IPS-11a (cell line): Measurements from ENCODE around the gene TMEM247.
"Not testable (repeated sequence)": the region's sequence is repeated elsewhere in the genome, so short reads cannot be mapped to it uniquely, and the experiment has no call there.

Experiments used
- H3K4me3 ChIP-seq: one replicate; pipeline ENCODE4 v1.5.1; 2013; ENCODE audit warnings: low read depth, low read length, control low read depth

TMEM247 gene

DNA sequence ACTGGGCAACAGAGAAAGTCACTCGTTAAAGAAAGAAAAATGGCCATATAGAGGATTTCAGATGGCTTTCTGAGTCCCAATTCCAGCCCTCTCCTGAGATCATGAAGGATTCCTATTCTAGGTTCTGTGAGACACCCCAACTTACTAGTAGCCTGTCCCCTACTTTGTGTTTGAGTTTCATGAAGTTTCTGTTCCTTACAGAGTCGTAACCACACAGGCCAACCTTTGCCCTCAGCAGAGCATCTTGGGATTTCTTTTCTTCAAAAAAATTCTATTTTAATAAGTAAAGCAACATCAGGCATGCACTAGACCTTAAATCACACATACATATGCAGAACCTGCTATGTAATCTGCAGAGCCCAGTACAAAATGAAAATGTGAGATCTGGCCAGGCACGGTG, 30.4 kb downstream of the TMEM247 start:
- no peak overlapping the region for H3K4me3 ChIP-seq

DNA sequence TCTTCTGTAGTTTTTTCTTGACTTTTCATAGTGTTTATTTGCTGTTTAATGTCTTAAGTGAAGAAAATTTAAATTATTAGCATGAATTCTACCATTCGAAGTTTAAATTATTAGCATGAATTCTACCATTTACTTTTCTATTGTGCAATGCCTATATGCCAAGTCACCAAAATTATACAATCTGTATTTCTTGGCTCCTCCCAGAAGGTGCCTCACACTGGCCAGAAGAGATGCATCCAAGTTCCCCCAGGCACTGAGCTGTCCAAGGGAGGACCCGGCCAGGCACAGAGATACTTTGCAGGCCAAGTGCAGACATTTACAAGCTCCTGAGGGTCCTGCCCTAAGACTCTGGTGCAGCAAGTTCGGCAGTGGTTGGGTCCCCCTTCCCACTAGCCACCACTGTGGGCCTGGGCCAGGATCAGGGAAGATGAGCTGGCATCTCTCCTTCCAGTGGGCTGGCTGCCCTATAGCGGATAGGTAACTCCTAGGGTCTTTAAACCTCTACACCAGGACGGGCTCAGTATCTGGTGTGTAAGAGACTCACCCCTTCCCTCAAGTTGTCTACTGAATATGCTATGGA, 31.3 kb downstream of the TMEM247 start:
- H3K4me3 ChIP-seq = no peak overlapping the region

DNA sequence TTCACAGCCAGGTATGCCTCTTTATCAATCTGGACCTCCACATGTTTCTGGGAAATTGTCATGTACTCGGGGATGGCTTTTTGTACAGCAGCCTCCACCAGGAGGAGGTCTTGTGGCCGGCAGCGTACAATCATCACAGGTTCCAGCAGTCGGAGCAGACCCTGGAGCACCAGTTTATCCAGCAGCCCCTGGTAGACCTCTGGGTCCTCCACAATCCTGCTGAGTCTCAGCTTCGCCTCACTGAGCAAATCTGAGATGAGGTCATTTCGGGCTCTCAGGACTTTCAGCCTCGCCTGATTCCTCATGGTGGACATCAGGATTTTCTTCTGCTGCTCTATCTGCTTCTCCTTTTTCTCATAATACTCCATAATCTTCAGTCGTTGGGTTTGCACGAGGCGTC, 32.8 kb downstream of the TMEM247 start:
- no peak overlapping the region for H3K4me3 ChIP-seq

DNA sequence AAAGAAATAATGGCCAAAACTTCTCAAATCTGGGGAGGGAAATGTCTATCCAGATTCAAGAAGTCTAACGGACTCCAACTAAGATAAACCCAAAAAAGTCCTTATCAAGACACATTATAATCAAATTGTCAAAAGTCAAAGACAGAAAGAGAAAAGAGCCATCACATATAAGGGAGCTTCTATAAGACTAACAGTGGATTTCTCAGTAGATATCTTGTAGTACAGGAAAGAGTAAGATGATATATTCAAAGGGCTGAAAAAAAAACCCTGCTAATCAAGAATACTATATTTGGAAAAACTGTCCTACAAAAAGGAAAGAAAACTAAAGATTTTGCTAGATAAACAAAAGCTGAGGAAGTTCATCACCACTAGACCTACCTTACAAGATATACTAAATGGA, 35.4 kb downstream of the TMEM247 start:
- no peak overlapping the region for H3K4me3 ChIP-seq

DNA sequence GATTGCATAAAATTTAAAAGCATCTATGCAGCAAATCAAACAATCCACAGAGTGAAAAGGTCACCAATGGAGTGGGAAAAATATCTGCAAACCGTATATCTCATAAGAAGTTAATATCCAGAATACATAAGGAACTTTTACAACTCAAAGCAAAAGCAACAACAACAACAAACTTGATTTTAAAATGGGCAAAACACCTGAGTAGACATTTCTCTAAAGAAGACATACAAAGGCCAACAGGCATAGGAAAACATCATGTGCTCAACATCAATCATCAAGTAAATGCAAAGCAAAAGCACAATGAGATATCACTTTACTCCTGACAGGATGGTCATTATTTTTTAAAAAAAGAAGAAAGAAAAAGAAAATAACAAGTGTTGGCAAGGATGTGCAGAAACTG, 38.1 kb downstream of the TMEM247 start:
- H3K4me3 ChIP-seq = no peak overlapping the region

DNA sequence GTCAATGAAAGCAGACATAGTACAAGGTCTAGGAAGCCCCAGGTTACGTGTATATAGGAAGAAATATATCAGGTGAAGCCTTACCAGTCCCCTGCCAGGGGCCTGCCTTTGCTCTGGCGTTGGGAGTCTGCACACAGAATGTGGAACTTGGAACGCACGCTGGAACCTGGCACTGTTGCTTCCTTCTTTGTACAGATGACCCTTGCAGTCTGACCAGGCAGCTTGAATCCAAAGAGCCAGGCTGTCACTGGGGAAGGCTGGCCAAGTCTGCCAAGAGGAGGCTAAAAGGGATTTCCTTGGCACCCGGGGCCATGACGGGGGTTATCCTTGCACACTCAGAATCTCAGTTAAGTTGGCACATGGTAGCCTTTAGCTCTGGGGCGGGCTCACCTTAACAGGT, 39.5 kb downstream of the TMEM247 start:
- no peak overlapping the region for H3K4me3 ChIP-seq

DNA sequence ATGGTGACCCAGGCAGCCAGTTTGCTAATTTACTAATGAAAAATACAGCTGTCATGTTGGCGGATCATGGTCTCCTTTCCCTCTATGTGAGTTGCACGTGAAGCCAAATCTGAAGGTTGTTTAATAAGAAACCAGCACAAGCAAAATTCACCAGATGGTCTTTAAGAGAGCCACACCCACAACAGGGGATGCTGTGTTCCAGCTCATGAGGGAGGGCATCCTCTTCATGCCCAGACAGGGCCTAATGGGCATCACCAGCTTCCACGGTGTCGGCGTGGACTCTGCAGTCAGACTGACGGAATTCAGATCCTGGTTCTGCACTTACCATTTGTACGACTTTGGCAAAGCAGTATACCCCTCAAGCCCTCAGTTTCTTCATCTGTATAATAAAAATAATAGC, 39.9 kb downstream of the TMEM247 start:
- no peak overlapping the region for H3K4me3 ChIP-seq

DNA sequence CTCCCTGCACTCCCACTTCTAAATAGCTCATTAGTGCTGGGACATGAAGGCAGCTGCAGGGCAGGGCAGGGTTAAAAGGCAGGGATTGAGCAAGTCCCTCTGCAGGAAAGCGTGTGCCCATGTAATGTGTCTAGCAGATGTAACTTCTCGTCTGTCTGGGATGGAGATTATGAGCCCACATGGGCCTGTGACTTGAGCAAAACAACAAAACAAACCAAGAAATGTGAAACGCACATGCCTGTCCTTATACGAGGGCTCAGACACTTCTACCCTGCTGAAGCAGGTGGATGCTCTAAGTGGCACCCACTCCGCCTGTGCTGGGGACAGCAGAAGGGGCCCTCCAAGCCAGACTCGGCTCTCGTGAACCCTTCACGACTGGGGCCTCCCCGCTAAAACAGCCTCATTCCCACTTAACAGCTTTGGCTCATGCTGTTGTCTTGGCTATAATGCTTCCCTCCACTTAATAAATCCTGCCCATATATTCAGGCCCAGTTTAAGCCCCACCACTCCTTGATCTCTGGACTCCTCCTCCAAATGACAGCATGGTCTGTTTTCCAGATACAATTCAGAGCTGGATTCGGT, 40.9 kb downstream of the TMEM247 start:
- H3K4me3 ChIP-seq = no peak overlapping the region

DNA sequence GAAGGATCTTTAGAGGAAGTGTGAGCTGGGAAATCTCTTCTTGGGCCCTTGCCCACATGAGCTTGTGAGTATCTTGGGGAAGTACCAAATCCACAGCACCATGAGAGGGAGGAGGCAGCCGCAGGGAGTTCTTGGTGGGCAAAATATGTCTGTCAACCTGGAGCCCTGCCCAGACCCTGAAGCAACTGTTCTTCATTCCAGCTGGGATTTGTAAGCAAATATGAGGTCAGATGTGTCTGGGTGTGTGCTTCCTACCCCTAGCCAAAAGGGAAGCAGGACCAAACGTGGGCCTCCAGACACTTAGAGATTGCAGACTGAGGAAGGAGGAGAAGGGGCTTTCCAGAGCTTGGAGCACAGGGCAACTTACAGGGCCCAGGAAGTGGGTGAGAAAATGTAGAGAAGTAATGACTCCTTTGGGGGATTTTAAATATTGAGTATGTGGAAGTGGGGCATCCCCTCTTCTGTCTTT, 41.9 kb downstream of the TMEM247 start:
- H3K4me3 ChIP-seq = no peak overlapping the region

DNA sequence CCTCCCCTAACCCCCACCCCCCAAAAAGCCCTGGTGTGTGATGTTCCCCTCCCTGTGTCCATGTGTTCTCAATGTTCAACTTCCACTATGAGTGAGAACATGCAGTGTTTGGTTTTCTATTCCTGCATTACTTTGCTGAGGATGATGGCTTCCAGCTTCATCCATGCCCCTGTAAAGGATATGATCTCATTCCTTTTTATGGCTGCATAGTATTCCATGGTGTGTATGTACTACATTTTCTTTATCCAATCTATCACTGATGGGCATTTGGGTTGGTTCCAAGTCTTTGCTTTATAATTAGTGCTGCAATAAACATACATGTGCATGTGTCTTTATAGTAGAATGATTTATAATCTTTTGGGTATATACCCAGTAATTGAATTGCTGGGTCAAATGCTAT, 43.0 kb downstream of the TMEM247 start:
- not testable (repeated sequence) for H3K4me3 ChIP-seq

DNA sequence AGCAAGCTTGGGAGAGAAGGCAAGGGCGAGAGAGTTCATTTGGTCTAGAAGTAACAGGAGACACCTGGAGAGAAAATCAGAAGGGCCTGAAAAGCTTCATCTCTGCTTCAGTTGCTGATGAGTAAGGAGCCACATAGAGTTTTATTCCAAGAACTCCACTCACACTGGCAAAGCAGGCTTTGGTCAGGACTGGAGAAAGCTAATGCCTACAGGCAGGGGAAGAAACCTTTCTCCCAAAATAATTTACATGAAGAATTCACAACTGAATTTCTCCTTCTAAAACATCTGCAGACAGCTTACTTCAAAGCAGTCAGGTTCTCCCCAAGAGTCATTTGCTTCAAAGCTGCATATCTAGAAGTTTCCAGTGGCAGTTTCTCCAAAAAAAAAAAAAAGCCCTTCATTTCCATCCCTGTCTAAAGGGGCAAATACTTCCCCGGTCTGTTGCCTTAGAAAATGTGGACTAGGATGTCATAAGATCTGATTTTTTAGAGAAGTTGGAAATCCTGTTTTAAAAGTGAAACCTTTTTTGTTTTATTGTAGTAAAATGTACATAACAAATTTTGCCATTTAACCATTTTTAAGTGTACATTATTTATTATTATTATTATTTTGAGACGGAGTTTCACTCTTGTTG, 46.3 kb downstream of the TMEM247 start:
- H3K4me3 ChIP-seq = no peak overlapping the region

DNA sequence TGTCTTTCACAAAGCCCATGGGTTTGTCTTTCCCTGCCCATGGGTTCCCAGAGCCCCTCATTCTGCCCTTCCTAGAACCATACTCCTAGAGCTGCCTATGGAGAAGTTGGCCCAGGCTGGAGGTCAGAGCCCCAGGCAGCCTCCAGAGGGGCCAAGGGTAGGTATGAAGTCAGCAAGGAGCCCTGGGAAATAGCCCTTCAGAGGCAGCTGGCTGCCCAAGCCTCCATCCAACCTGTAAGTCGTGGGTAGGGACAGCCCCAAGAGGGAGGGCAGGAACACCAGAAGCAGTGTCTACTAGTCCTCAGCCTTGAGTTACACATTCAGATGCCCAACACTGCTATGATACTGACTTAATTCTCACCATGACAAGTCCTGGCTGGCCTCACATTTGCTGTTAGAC, 49.5 kb downstream of the TMEM247 start:
- H3K4me3 ChIP-seq = no peak overlapping the region

DNA sequence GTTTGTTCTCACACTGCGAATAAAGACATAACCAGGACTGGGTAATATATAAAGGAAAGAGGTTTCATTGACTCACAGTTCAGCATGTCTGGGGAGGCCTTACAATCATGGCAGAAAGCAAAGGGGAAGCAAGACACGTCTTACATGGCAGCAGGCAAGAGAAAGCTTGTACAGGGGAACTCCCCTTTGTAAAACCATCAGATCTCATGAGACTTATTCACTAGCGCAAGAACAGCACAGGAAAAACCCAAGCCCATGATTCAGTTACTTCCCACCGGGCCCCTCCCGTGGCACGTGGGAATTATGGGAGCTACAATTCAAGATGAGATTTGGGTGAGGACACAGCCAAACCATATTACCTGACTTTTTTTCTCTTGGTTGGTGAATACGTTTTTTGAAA, 51.3 kb downstream of the TMEM247 start:
- no peak overlapping the region for H3K4me3 ChIP-seq

DNA sequence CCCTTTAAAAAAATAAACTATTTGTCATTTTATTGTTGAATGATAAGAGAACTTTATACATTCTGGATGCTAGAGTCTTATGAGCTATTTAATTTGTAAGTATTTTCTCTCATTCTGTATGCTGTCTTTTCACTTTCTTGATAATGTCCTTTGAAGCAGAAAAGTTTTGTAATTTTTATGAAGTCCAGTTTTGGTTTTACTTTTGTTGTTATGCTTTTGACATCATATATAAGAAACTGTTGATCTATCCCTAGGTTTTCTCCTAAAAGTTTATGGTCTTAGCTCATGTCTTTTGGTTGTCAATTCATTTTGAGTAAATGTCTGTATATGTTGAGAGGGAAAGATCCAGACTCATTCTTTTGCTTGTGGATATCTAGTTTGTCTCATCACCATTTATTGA, 52.5 kb downstream of the TMEM247 start:
- H3K4me3 ChIP-seq = no peak overlapping the region
